HEK293 (cell line): Measurements from ENCODE around the gene CENATAC.

Experiments
- CTCF ChIA-PET: fragments of 350-600 bp; formaldehyde crosslinking; extraction: SDS; loops from one replicate; lab custom pipeline; 2021; ENCODE audit warnings: antibody characterized with exemption; lab: Yijun Ruan, JAX
- POLR2A ChIA-PET: fragments of 300-600 bp; formaldehyde crosslinking; extraction: SDS; loops from one replicate; lab custom pipeline; 2020; ENCODE audit warnings: antibody characterized with exemption, inconsistent platforms; lab: Yijun Ruan, JAX
- H3K27ac ChIP-seq: fragments of 200-500 bp; sonication (Bioruptor generic); 2 replicates; pipeline ENCODE4 v1.5.1; 2014; ENCODE audit warnings: low read depth, low read length, control low read depth, inconsistent platforms; ENCODE audit errors: extremely low read depth
- H3K36me3 ChIP-seq, 2 experiments: fragments of 200-500 bp in 1 of 2; sonication (Bioruptor generic) in 1 of 2; 1 replicate in 1 of 2; 2 replicates in 1 of 2; pipeline ENCODE4 v1.5.1; 2014 to 2017; ENCODE audit warnings: inconsistent platforms in 2 of 2, low read length in 2 of 2; ENCODE audit not compliant: control insufficient read depth in 2 of 2, insufficient read depth in 1 of 2
- H3K4me1 ChIP-seq: fragments of 200-500 bp; sonication (Bioruptor generic); 2 replicates; pipeline ENCODE4 v1.5.1; 2014; ENCODE audit warnings: mild to moderate bottlenecking, low read length, inconsistent platforms; ENCODE audit not compliant: control insufficient read depth, insufficient read depth
- H3K4me3 ChIP-seq: 2 replicates; pipeline ENCODE4 v1.5.1; 2011; ENCODE audit warnings: low read depth, mild to moderate bottlenecking, control low read depth, low read length, moderate library complexity
- H3K9me3 ChIP-seq: fragments of 200-500 bp; sonication (Bioruptor generic); 2 replicates; pipeline ENCODE4 v1.5.1; 2014; ENCODE audit warnings: low read depth, low read length, inconsistent platforms; ENCODE audit not compliant: control insufficient read depth, insufficient read depth
- AEBP2 ChIP-seq: fragments of 450-650 bp; formaldehyde crosslinking; IDR thresholded peaks from 2 replicates; pipeline ENCODE4 v1.5.1; 2016; ENCODE audit warnings: missing biosample characterization, missing genetic modification characterization, borderline replicate concordance
- KLF10 ChIP-seq: fragments of 450-650 bp; IDR thresholded peaks from 2 replicates; pipeline ENCODE4 v1.5.1; 2018; ENCODE audit warnings: missing biosample characterization, mild to moderate bottlenecking, missing genetic modification characterization
- REPIN1 ChIP-seq: fragments of 450-650 bp; formaldehyde crosslinking; IDR thresholded peaks from 2 replicates; pipeline ENCODE4 v1.5.1; 2017; ENCODE audit warnings: missing biosample characterization, missing genetic modification characterization, low read depth
- SCRT1 ChIP-seq: fragments of 450-650 bp; formaldehyde crosslinking; IDR thresholded peaks from 2 replicates; pipeline ENCODE4 v1.5.1; 2016; ENCODE audit warnings: missing biosample characterization, missing genetic modification characterization, borderline replicate concordance
- YY1 ChIP-seq: fragments of 450-650 bp; formaldehyde crosslinking; IDR thresholded peaks from 2 replicates; pipeline ENCODE4 v1.5.1; 2018; ENCODE audit warnings: missing biosample characterization, missing genetic modification characterization
- ZNF10 ChIP-seq: fragments of 450-650 bp; formaldehyde crosslinking; IDR thresholded peaks from 2 replicates; pipeline ENCODE4 v1.5.1; 2017; ENCODE audit warnings: missing biosample characterization, missing genetic modification characterization
- ZNF114 ChIP-seq: fragments of 450-650 bp; formaldehyde crosslinking; IDR thresholded peaks from 2 replicates; pipeline ENCODE4 v1.5.0; 2017; ENCODE audit warnings: missing biosample characterization, missing genetic modification characterization
- ZNF121 ChIP-seq: fragments of 450-650 bp; formaldehyde crosslinking; IDR thresholded peaks from 2 replicates; pipeline ENCODE4 v1.5.1; 2016; ENCODE audit warnings: missing biosample characterization, missing genetic modification characterization
- ZNF133 ChIP-seq: fragments of 450-650 bp; formaldehyde crosslinking; IDR thresholded peaks from 2 replicates; pipeline ENCODE4 v1.5.1; 2016; ENCODE audit warnings: missing biosample characterization, missing genetic modification characterization
- ZNF138 ChIP-seq: fragments of 450-650 bp; formaldehyde crosslinking; IDR thresholded peaks from 2 replicates; pipeline ENCODE4 v1.5.1; 2016; ENCODE audit warnings: missing biosample characterization, missing genetic modification characterization, borderline replicate concordance
- ZNF221 ChIP-seq: fragments of 450-650 bp; formaldehyde crosslinking; IDR thresholded peaks from 2 replicates; pipeline ENCODE4 v1.5.1; 2017; ENCODE audit warnings: missing biosample characterization, missing genetic modification characterization, borderline replicate concordance
- ZNF26 ChIP-seq: fragments of 450-650 bp; formaldehyde crosslinking; IDR thresholded peaks from 2 replicates; pipeline ENCODE4 v1.5.1; 2016; ENCODE audit warnings: missing biosample characterization, missing genetic modification characterization
- ZNF600 ChIP-seq: fragments of 450-650 bp; formaldehyde crosslinking; IDR thresholded peaks from 2 replicates; pipeline ENCODE4 v1.5.1; 2016; ENCODE audit warnings: missing biosample characterization, missing genetic modification characterization
- ZNF660 ChIP-seq: fragments of 450-650 bp; IDR thresholded peaks from 2 replicates; pipeline ENCODE4 v1.5.1; 2018; ENCODE audit warnings: missing biosample characterization, mild to moderate bottlenecking, missing genetic modification characterization
- ZNF76 ChIP-seq: fragments of 450-650 bp; formaldehyde crosslinking; IDR thresholded peaks from 2 replicates; pipeline ENCODE4; 2016; ENCODE audit warnings: low read depth, missing biosample characterization, missing genetic modification characterization, borderline replicate concordance
- ZNF837 ChIP-seq: fragments of 450-650 bp; formaldehyde crosslinking; IDR thresholded peaks from 2 replicates; pipeline ENCODE4 v1.5.1; 2016; ENCODE audit warnings: missing biosample characterization, missing genetic modification characterization
- TF ChIP-seq, protein P1 (sequence below): IDR thresholded peaks from 2 replicates; pipeline ENCODE4 v1.6.1; 2011; ENCODE audit warnings: mild to moderate bottlenecking, low read depth, low read length, borderline replicate concordance

CENATAC gene

DNA sequence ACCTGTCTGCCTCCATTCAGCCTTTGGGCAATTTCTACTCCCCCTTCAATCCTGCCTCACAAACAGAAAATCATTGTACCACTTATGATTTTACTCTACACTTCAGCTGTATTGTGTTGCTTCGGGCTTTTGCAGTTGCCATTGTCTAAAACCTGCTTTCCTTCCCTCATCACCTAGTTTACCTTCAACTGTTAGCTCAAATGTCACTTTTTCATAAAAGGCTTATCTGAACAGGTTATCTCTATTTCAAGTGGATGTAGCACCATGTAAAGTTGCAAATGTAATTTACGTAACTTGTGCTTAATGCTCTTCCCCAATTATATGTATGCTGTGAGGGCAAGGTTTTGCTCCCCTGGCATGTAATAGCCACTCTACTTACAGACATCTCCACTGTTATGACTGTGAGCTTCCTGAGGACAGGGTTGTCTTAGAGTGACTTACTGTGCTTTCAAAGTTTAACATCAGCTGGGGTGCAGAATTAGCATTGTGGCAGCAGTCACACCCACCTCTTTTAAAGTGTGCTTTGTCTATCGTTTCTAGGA, 14.8 kb downstream of the CENATAC start:
- Histone ChIP-seq H3K4me1 (no peaks in the 10 kb centered on the region), H3K4me3 (no peak overlapping the region), H3K9me3 (no peaks in the 10 kb centered on the region), H3K27ac (no peak overlapping the region), H3K36me3 (peaks cover 12 to 86% of the 10 kb centered on the region in 2 experiments; a peak in 2 of 3 replicates)
- ChIA-PET POLR2A (interaction anchor here (0.8 to 1.3 kb wide), 4 partner anchors 9 to 15 kb away, joined by 3 to 5 read pairs (median 3); partner anchors contain the start of gene CENATAC), CTCF (interaction anchor here (0.6 kb wide), 1 partner anchor 326 kb away, joined by 3 read pairs; no protein-coding TSS in a partner anchor)
- TF ChIP-seq ZNF114 (tag by site-specific recombination) (no peak), ZNF600 (tag by site-specific recombination) (no peak), ZNF133 (tag by site-specific recombination) (peak; percentile 81), ZNF26 (tag by site-specific recombination) (no peak), SCRT1 (tag by site-specific recombination) (no peak), ZNF10 (tag by site-specific recombination) (peak; percentile 91), ZNF76 (tag by site-specific recombination) (no peak), ZNF837 (tag by site-specific recombination) (no peak), KLF10 (tag by site-specific recombination) (no peak)
- TF ChIP-seq, protein P1, sequence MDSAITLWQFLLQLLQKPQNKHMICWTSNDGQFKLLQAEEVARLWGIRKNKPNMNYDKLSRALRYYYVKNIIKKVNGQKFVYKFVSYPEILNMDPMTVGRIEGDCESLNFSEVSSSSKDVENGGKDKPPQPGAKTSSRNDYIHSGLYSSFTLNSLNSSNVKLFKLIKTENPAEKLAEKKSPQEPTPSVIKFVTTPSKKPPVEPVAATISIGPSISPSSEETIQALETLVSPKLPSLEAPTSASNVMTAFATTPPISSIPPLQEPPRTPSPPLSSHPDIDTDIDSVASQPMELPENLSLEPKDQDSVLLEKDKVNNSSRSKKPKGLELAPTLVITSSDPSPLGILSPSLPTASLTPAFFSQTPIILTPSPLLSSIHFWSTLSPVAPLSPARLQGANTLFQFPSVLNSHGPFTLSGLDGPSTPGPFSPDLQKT = no peak

DNA sequence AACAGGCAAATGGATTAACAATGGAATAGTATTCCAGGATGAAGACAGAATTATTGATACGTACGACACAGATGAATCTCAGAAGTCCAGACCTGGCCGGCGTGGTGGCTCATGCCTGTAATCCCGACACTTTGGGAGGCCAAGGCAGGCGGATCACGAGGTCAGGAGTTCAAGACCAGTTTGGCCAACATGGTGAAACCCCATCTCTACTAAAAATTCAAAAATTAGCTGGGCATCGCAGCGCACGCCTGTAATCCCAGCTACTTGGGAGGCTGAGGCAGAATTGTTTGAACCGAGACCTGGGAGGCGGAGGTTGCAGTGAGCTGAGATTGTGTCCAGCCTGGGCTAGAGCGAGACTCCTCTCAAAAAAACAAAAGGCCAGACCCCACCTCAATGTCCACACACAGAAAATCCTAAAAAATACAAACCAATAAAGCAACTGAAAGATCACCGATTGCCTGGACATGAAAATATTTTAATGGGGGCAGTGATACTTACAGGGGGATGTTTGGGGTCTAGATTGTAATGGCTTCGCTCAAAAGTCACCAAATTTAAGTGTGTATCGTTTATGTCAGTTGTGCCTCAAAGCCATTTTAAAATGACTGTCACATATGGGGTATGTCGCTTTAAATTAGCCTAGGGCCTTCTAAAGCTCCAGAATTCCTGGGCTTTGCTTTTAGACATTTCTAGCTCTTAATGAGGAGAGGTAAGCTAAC, 16.4 kb downstream of the CENATAC start:
- POLR2A ChIA-PET = interaction anchor here (0.6 to 2.9 kb wide), 7 partner anchors 10 to 359 kb away, joined by 3 to 15 read pairs (median 4); partner anchors contain the start of gene CENATAC
- no peak overlapping the region for H3K4me3 ChIP-seq
- H3K4me1 ChIP-seq = no peaks in the 10 kb centered on the region
- H3K9me3 ChIP-seq = no peaks in the 10 kb centered on the region
- CTCF ChIA-PET = interaction anchor here (0.5 to 1.8 kb wide), 5 partner anchors 12 to 105 kb away, joined by 3 to 6 read pairs (median 4); partner anchors contain the start of gene SLC37A4
- H3K36me3 ChIP-seq = peaks cover 12 to 75% of the 10 kb centered on the region in 2 experiments; a peak in 2 of 3 replicates
- 0 out of 2 replicates have a peak, but pooled peaks have one; percentile 26 for TF ChIP-seq ZNF600 (tag by site-specific recombination)
- no peak for TF ChIP-seq ZNF138
- H3K27ac ChIP-seq = no peak overlapping the region

- CTCF ChIA-PET = interaction anchor here (1.1 to 1.8 kb wide), 3 partner anchors 13 to 58 kb away, joined by 3 to 6 read pairs (median 5); partner anchors contain the start of gene SLC37A4
- Histone ChIP-seq H3K4me3 (no peak overlapping the region), H3K9me3 (no peaks in the 10 kb centered on the region), H3K36me3 (peaks cover 12 to 71% of the 10 kb centered on the region in 2 experiments; a peak in 2 of 3 replicates), H3K4me1 (no peaks in the 10 kb centered on the region), H3K27ac (no peak overlapping the region)
- POLR2A ChIA-PET = interaction anchor here (0.7 to 2.9 kb wide), 5 partner anchors 11 to 358 kb away, joined by 3 to 15 read pairs (median 5); partner anchors contain the start of gene CENATAC
- TF ChIP-seq AEBP2 (tag by site-specific recombination) (no peak), ZNF660 (no peak), YY1 (no peak), ZNF221 (tag by site-specific recombination) (no peak), ZNF121 (tag by site-specific recombination) (peak; percentile 72; the same call in 1 of the 2 replicates), REPIN1 (tag by site-specific recombination) (no peak)
Measured at GRCh38 chr11:119015054-119015611, 17.2 kb downstream of the CENATAC start.
